H9 (cell line): ENCODE data around the gene AGO1. TPM values are rescaled to one million over a fixed set of nuclear protein-coding genes. Genes with fewer than 3 reads are reported as not detected.

Experiments
- DNase-seq: peaks from one replicate; pipeline ENCODE4 v3.0.0-alpha.2; 2017
- H2AFZ ChIP-seq: one replicate; pipeline ENCODE4 v1.6.1; 2013; ENCODE audit warnings: mild to moderate bottlenecking, low read length, control low read depth, moderate library complexity
- H2AK5ac ChIP-seq: 2 replicates; pipeline ENCODE4 v1.6.1; 2013; ENCODE audit warnings: low read length, control low read depth, mixed read lengths; ENCODE audit not compliant: insufficient read length
- H2BK120ac ChIP-seq: one replicate; pipeline ENCODE4 v1.6.1; 2013; ENCODE audit warnings: low read depth, mild to moderate bottlenecking, low read length, control low read depth, inconsistent platforms; ENCODE audit not compliant: poor library complexity, severe bottlenecking
- H2BK12ac ChIP-seq: 2 replicates; pipeline ENCODE4 v1.6.1; 2013; ENCODE audit warnings: low read length, control low read depth, mixed read lengths, low read depth; ENCODE audit not compliant: insufficient read length
- H2BK15ac ChIP-seq: 2 replicates; pipeline ENCODE4 v1.6.1; 2013; ENCODE audit warnings: low read depth, low read length, control low read depth
- H2BK20ac ChIP-seq: one replicate; pipeline ENCODE4 v1.6.1; 2013; ENCODE audit warnings: low read depth, mild to moderate bottlenecking, low read length, control low read depth, inconsistent platforms; ENCODE audit not compliant: poor library complexity, severe bottlenecking
- H2BK5ac ChIP-seq: 2 replicates; pipeline ENCODE4 v1.6.1; 2013; ENCODE audit warnings: low read length, control low read depth, mixed read lengths; ENCODE audit not compliant: insufficient read length
- H3K14ac ChIP-seq: 2 replicates; pipeline ENCODE4 v1.6.1; 2013; ENCODE audit warnings: low read length, control low read depth; ENCODE audit not compliant: insufficient read depth
- H3K18ac ChIP-seq: 2 replicates; pipeline ENCODE4 v1.6.1; 2013; ENCODE audit warnings: low read depth, mild to moderate bottlenecking, mixed read lengths, low read length, control low read depth; ENCODE audit not compliant: insufficient read length
- H3K23ac ChIP-seq: 2 replicates; pipeline ENCODE4 v1.6.1; 2013; ENCODE audit warnings: low read length, control low read depth, mixed read lengths, low read depth; ENCODE audit not compliant: insufficient read length
- H3K23me2 ChIP-seq: 2 replicates; pipeline ENCODE4 v1.6.1; 2013; ENCODE audit warnings: low read depth, mild to moderate bottlenecking, mixed read lengths, low read length, control low read depth; ENCODE audit not compliant: insufficient read length, poor library complexity, severe bottlenecking
- H3K27ac ChIP-seq: 2 replicates; pipeline ENCODE4 v1.5.1; 2013; ENCODE audit warnings: low read length, control low read depth, mixed read lengths, low read depth; ENCODE audit not compliant: insufficient read length
- H3K27me3 ChIP-seq: 2 replicates; pipeline ENCODE4 v1.6.1; 2013; ENCODE audit warnings: low read length, control low read depth, inconsistent platforms; ENCODE audit not compliant: insufficient read depth
- H3K4ac ChIP-seq: 2 replicates; pipeline ENCODE4 v1.6.1; 2013; ENCODE audit warnings: low read depth, mild to moderate bottlenecking, control low read depth, inconsistent platforms, low read length, moderate library complexity
- H3K4me1 ChIP-seq: 2 replicates; pipeline ENCODE4 v1.6.1; 2013; ENCODE audit warnings: low read length, control low read depth, inconsistent platforms; ENCODE audit not compliant: insufficient read depth
- H3K4me2 ChIP-seq: 2 replicates; pipeline ENCODE4 v1.6.1; 2013; ENCODE audit warnings: low read length, control low read depth, mixed read lengths; ENCODE audit not compliant: insufficient read length, insufficient read depth
- H3K56ac ChIP-seq: 2 replicates; pipeline ENCODE4 v1.6.1; 2013; ENCODE audit warnings: low read depth, mild to moderate bottlenecking, mixed read lengths, low read length, control low read depth; ENCODE audit not compliant: insufficient read length
- H3K79me1 ChIP-seq: 2 replicates; pipeline ENCODE4 v1.6.1; 2013; ENCODE audit warnings: low read depth, mild to moderate bottlenecking, moderate library complexity, low read length, control low read depth, inconsistent platforms; ENCODE audit not compliant: insufficient read depth, poor library complexity, severe bottlenecking
- H3K79me2 ChIP-seq: 2 replicates; pipeline ENCODE4 v1.6.1; 2013; ENCODE audit warnings: low read length, control low read depth, inconsistent platforms; ENCODE audit not compliant: insufficient read depth
- H3K9ac ChIP-seq: 2 replicates; pipeline ENCODE4 v1.6.1; 2013; ENCODE audit warnings: low read length, control low read depth, mixed read lengths; ENCODE audit not compliant: insufficient read length; ENCODE audit errors: extremely low read depth
- H3K9me3 ChIP-seq: one replicate; pipeline ENCODE4 v1.6.1; 2013; ENCODE audit warnings: low read depth, low read length, inconsistent platforms; ENCODE audit not compliant: control insufficient read depth
- H3T11ph ChIP-seq: one replicate; pipeline ENCODE4 v1.6.1; 2013; ENCODE audit warnings: mild to moderate bottlenecking, low read length, control low read depth, inconsistent platforms
- H4K20me1 ChIP-seq: one replicate; pipeline ENCODE4 v1.6.1; 2013; ENCODE audit not compliant: control insufficient read depth, insufficient read length, insufficient read depth
- H4K5ac ChIP-seq: 2 replicates; pipeline ENCODE4 v1.6.1; 2013; ENCODE audit warnings: low read depth, mild to moderate bottlenecking, mixed read lengths, low read length, control low read depth; ENCODE audit not compliant: insufficient read length
- H4K8ac ChIP-seq: replicated peaks from 2 replicates; pipeline ENCODE4 v1.6.1; 2013; ENCODE audit warnings: low read length, control low read depth, mixed read lengths, low read depth; ENCODE audit not compliant: insufficient read length
- H4K91ac ChIP-seq: 2 replicates; pipeline ENCODE4 v1.6.1; 2013; ENCODE audit warnings: low read depth, mild to moderate bottlenecking, moderate library complexity, mixed read lengths, low read length, control low read depth; ENCODE audit not compliant: insufficient read length
- H3K27ac Mint-ChIP-seq, 3 experiments: 2 replicates in 2 of 3; 3 replicates in 1 of 3; pipeline ENCODE4 v1.8.0; 2020 to 2021; ENCODE audit warnings: mixed read lengths in 3 of 3, mild to moderate bottlenecking in 1 of 3, moderate library complexity in 1 of 3
- H3K27me3 Mint-ChIP-seq: 2 replicates; pipeline ENCODE4 v1.8.0; 2021; ENCODE audit warnings: low read depth, mild to moderate bottlenecking, moderate library complexity, mixed read lengths
- H3K36me3 Mint-ChIP-seq, 3 experiments: 2 replicates in 2 of 3; 3 replicates in 1 of 3; pipeline ENCODE4 v1.8.0; 2020 to 2021; ENCODE audit warnings: low read depth in 3 of 3, mixed read lengths in 3 of 3; ENCODE audit not compliant: insufficient read depth in 1 of 3
- H3K4me1 Mint-ChIP-seq, 2 experiments: 2 replicates each; pipeline ENCODE4 v1.8.0; 2020; ENCODE audit warnings: mixed read lengths in 2 of 2
- H3K4me3 Mint-ChIP-seq, 2 experiments: 2 replicates in 1 of 2; 3 replicates in 1 of 2; pipeline ENCODE4 v1.8.0; 2020 to 2021; ENCODE audit warnings: mild to moderate bottlenecking in 2 of 2, mixed read lengths in 2 of 2, moderate library complexity in 1 of 2
- H3K9me3 Mint-ChIP-seq, 2 experiments: 2 replicates in 1 of 2; 3 replicates in 1 of 2; pipeline ENCODE4 v1.8.0; 2020; ENCODE audit warnings: mild to moderate bottlenecking in 2 of 2, mixed read lengths in 2 of 2, moderate library complexity in 1 of 2
- CTCF ChIP-seq: fragments of 200-600 bp; sonication (generic); conservative IDR thresholded peaks from 3 replicates; pipeline ENCODE4 v1.8.0; 2021; ENCODE audit warnings: antibody characterized with exemption, mild to moderate bottlenecking
- WGBS: extraction: QIAGEN DNeasy Blood & Tissue Kit; methylation state at CpG from one replicate; pipeline ENCODE4 v1.1.7; 2013; ENCODE audit warnings: missing lambda C conversion rate, low lambda C conversion rate, mixed read lengths; ENCODE audit not compliant: insufficient read length; ENCODE audit errors: extremely low coverage; 5-methylcytosine and 5-hydroxymethylcytosine counted together
- total RNA-seq: library from RNA; stranded (reverse); gene quantifications from 2 replicates; pipeline ENCODE4 v1.2.1, GENCODE V29; 2021

Gene AGO1
- total RNA-seq, 1 experiment from 2014 or later = 74.2 TPM

GRCh38 chr1:35863136-35863535 is 19.9 kb upstream of the AGO1 start:
- no CpG with 5 or more reads among the region's 1 CpG for WGBS
- Histone ChIP-seq H2BK20ac (no peak overlapping the region), H3K23me2 (no peaks in the 10 kb centered on the region), H3K56ac (no peak overlapping the region), H2BK5ac (no peak overlapping the region), H3K9me3 (no peaks in the 10 kb centered on the region), H4K20me1 (no peaks in the 10 kb centered on the region), H3K4ac (no peak overlapping the region), H4K8ac (no peak overlapping the region), H3K27me3 (no peaks in the 10 kb centered on the region), H3K79me1 (no peaks in the 10 kb centered on the region), H3T11ph (no peak overlapping the region), H3K27ac (no peak overlapping the region), H3K14ac (no peak overlapping the region), H2AK5ac (no peak overlapping the region), H2BK120ac (no peak overlapping the region), H4K5ac (no peak overlapping the region), H2BK15ac (no peak overlapping the region), H3K23ac (no peak overlapping the region), H3K18ac (no peak overlapping the region), H2AFZ (no peak overlapping the region), H3K4me2 (no peak overlapping the region), H3K79me2 (no peaks in the 10 kb centered on the region), H4K91ac (no peak overlapping the region), H2BK12ac (no peak overlapping the region), H3K4me1 (no peaks in the 10 kb centered on the region), H3K9ac (no peak overlapping the region)
- Mint-ChIP-seq H3K4me3 (no peak overlapping the region), H3K27ac (no peak overlapping the region), H3K27me3 (no peaks in the 10 kb centered on the region), H3K4me1 (peaks cover 0 to 3% of the 10 kb centered on the region in 2 experiments; a peak in 1 of 4 replicates), H3K36me3 (no peaks in the 10 kb centered on the region), H3K9me3 (no peaks in the 10 kb centered on the region)
- no peak for TF ChIP-seq CTCF
- no peak for DNase-seq
